Testis (tissue), 2 donors: Measurements from ENCODE around the gene SPINT1.

Experiments used
- POLR2A ChIP-seq: fragments of 450-650 bp; IDR thresholded peaks from one replicate; pipeline ENCODE4 v1.6.1; 2017; ENCODE audit warnings: antibody characterized with exemption, mild to moderate bottlenecking, moderate library complexity
- TF ChIP-seq, protein P1 (sequence below), 3 experiments: fragments of 450-650 bp in 2 of 3; fragments of 200-600 bp in 1 of 3; sonication (generic) in 1 of 3; IDR thresholded peaks; one replicate each; pipeline ENCODE4 v1.5.1; 2016 to 2019; ENCODE audit warnings: antibody characterized with exemption in 3 of 3, mild to moderate bottlenecking in 2 of 3, moderate library complexity in 1 of 3

DNA sequence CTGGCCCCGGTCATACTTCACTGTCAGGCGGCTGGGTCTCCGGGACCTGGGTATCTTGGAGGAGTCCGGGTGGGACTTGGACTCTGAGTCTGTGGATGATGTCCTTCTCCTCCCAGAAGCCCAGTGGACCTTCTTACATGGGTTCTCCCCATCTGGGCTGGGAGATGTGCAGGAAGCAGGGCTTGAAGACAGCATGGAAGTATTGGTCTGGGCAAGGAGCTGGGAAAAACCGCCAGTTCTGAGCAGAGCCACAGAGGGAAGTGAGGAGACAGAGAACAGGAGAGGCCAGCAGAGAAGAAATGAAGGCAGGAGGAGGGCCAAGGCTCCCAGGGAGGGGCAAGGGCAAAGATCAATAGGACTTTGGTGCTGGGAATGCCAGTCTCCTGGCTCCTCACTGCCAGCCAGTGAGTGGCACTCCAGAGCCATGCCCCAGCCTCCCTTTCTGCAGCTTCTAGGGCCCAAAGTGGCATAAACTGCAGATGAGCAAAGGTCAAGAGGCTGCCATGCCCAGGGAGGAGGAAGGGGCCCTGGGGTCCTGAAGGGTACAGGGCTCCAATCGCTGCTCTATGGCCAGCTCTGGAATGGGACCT is 15.3 kb upstream of the SPINT1 start, which contains the start of gene PPP1R14D:
- TF ChIP-seq, protein P1, sequence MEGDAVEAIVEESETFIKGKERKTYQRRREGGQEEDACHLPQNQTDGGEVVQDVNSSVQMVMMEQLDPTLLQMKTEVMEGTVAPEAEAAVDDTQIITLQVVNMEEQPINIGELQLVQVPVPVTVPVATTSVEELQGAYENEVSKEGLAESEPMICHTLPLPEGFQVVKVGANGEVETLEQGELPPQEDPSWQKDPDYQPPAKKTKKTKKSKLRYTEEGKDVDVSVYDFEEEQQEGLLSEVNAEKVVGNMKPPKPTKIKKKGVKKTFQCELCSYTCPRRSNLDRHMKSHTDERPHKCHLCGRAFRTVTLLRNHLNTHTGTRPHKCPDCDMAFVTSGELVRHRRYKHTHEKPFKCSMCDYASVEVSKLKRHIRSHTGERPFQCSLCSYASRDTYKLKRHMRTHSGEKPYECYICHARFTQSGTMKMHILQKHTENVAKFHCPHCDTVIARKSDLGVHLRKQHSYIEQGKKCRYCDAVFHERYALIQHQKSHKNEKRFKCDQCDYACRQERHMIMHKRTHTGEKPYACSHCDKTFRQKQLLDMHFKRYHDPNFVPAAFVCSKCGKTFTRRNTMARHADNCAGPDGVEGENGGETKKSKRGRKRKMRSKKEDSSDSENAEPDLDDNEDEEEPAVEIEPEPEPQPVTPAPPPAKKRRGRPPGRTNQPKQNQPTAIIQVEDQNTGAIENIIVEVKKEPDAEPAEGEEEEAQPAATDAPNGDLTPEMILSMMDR (IDR thresholded peaks at IDR 0.05): no peak
- no peak for TF ChIP-seq POLR2A
